HG03108 (cell line): ENCODE results near the gene OPRD1.
"Not testable (repeated sequence)": the region's sequence is repeated elsewhere in the genome, so short reads cannot be mapped to it uniquely, and the experiment has no call there.

ENCODE experiments used
- ATAC-seq: cut with Tn5 transposase; IDR thresholded peaks from one replicate; pipeline ENCODE4 v1.9.1; 2021; ENCODE audit warnings: moderate library complexity; ENCODE audit not compliant: unreplicated experiment

The OPRD1 gene

DNA sequence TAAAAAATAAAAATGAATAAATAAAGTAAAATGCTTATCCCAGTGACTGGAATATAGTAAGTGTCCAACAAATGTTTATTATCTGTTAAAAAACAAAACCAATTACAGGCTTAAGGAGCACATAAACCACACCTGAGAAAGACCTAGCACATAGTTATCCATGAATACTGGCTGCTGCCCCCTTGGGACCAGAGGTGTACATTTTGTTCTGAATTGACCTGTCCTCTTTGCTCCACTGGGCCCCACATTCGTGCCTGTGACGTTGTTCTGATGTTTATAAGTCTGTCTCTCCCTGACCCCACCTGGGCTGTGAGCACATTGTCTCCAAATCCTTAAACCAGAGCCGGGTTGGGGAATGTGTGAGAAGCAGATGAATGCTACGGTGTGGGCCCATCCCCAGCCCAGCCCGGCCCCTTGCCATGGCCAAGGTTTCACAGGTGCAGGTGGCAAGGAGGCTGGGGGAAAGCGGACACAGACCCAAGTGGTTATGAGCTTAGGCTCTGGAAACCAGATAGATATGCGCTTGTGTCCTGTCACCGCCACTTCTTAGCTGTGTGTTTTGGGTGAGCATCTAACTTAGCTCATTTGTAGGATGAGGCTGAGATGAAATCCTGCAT is 29.1 kb downstream of the OPRD1 start:
- ATAC-seq: no peak

- ATAC-seq: no peak
These were observed 34.0 kb downstream of the OPRD1 start for GRCh38 chr1:28845786-28846543.

GRCh38 chr1:28847207-28847606 is 35.2 kb downstream of the OPRD1 start:
- not testable (repeated sequence) for ATAC-seq

GRCh38 chr1:28848416-28848815 is 36.4 kb downstream of the OPRD1 start:
- no peak for ATAC-seq

GRCh38 chr1:28853093-28853742 is 41.2 kb downstream of the OPRD1 start:
- no peak for ATAC-seq

DNA sequence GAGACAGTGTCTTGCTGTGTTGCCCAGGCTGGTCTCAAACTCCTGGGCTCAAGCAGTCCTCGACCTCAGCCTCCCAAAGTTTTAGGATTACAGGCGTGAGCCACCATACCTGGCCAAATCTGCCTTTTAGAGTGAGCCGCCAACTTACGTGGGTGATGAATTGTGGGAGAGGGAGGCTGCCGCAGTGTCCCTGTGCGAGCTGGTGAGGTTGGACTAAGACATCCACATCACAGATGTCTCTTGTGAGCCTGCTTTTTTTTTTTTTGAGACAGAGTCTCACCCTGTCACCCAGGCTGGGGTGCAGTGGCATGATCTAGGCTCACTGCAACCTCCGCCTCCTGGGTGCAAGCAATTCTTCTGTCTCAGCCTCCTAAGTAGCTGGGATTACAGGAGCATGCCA is 42.4 kb downstream of the OPRD1 start:
- ATAC-seq: not testable (repeated sequence)

GRCh38 chr1:28855046-28855445 is 43.1 kb downstream of the OPRD1 start:
- ATAC-seq: no peak

GRCh38 chr1:28855469-28855951 is 43.5 kb downstream of the OPRD1 start:
- no peak for ATAC-seq

DNA sequence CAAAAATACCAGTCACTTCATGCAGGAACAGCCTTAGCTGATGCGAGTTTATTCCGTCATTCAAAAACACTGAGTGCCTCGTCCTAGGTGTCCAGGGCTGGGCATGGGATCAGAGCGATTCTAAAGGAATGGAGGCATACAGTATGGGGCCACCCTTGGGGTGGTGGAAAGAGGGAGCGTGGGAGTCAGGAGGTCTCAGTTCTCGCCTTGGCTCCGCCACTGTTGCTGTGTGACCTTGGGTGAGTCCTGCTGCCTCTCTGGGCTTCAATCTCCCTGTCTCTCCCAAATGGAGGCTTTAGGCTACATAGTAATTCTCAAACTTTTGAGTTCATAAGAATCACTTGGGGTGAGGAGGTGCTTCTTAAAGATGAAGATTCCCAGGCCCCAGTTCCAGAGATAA is 44.0 kb downstream of the OPRD1 start:
- no peak for ATAC-seq

- no peak for ATAC-seq
These were observed 48.5 kb downstream of the OPRD1 start for GRCh38 chr1:28860332-28861073.

DNA sequence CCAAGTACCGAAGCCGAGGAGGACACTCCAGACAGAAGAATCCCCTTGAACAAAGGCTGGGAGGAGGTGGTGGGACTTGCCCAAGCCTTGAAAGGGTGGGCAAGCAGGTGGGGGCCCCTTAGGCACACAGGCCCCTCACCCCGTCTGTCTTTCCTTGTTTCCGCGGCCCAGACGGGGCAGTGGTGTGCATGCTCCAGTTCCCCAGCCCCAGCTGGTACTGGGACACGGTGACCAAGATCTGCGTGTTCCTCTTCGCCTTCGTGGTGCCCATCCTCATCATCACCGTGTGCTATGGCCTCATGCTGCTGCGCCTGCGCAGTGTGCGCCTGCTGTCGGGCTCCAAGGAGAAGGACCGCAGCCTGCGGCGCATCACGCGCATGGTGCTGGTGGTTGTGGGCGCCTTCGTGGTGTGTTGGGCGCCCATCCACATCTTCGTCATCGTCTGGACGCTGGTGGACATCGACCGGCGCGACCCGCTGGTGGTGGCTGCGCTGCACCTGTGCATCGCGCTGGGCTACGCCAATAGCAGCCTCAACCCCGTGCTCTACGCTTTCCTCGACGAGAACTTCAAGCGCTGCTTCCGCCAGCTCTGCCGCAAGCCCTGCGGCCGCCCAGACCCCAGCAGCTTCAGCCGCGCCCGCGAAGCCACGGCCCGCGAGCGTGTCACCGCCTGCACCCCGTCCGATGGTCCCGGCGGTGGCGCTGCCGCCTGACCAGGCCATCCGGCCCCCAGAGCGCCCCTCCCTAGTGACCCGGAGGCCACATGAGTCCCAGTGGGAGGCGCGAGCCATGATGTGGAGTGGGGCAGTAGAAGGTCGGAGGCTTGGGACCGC is 50.8 kb downstream of the OPRD1 start:
- no peak for ATAC-seq

DNA sequence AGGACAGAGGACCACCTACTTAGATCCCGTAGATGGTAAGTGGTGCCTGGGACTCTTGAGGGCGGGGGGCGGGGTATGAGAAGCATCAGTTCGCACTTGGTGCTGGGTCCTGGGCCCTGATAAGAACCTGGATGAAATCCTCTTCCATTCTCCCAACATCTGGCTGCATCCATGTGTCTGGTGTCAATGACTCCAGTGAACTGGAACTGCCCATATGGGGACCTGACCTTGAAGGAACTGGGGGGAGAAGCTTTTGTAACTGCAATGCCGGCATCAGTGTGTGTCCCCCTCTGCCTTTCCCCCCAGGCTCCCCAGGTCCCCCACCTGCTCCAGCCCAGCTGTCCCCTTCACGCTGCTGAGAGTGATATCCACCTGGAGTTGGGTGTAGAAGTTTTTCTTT is 52.7 kb downstream of the OPRD1 start:
- no peak for ATAC-seq

DNA sequence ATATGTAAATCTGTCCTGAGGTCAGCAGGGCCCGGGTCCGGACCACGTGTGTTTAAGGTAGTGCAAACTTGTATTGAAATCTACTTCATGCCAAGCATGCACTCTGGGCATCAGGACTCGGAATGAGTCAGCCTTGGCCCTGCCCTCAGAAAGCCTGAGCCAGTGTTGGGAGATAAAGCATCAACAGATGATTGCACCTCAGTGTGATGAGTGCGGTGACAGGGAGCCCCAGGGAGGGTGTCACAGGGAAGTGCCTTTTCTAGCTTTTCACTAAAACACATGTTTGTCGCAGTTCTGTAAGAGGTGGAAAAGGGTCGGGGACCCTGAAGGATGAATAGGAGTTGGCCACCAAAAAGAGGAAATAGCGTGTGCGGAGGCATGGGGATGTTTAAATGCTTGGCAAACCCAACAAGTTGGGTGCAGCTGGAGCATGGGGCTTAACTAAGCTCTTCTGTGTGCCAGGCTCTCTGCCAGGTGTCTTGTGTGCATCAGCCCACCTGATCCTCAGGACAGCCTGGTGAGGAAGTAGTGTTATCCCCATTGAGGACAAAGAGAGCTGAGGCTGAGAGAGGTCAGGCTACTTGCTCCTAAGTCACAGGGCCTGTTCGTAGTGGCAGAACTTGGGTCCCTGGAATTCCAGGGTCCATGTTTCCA is 54.2 kb downstream of the OPRD1 start:
- ATAC-seq: no peak

GRCh38 chr1:28867850-28868249 is 55.9 kb downstream of the OPRD1 start:
- no peak for ATAC-seq

DNA sequence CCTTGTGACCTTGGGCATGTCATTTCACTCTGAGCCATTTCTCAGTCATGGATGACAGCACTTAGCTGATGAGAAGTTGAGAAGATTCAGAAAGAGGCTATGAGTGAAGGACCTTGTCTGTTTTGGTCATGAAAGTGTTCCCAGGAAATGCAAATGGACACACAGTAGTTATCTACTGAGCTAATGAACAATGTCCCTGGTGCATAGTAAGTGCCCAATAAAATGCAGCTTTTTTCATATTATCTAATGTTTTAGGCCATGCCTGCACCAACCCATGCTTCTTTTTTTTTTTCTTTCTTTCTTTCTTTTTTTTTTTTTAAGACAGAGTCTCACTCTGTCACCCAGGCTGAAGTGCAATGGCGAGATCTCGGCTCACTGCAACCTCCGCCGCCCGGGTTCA is 58.0 kb downstream of the OPRD1 start:
- ATAC-seq: no peak

DNA sequence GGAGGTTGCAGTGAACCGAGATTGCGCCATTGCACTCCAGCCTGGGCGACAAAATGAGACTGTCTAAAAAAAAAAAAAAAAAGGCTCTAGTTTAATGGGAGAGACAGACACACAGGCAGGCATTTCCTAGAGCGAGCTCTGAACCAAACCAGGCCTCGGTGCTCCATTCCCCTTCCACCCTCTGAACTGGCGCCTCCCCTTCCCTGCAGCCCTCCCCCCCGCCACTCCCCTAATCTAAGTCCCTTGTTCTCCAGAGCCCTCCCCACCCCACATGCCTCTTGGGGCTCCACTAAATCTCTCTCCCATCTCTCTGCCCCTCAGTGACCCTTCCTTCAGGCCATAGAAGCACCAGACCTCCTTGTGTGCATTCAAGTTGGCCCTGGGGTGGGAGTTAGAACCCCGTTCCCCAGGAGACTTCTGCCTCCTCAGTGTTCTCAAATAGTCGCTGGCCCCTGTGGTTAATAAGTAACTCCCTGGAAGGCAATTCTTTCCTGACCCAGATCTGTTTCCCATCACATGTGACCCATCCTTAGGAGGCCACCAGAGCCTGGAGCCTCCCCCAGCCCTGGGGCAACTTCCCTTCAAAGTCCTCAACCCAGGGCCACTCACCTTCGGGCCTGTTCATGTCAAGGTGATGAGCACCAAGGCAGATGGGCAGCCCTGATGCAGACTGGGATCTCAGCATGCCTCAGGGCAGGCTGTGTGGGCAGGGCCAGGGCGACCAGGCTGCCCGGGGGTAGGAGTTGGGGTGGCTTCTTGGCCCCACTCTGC is 59.8 kb downstream of the OPRD1 start:
- ATAC-seq: no peak

GRCh38 chr1:28875134-28875533 is 63.2 kb downstream of the OPRD1 start:
- ATAC-seq: not testable (repeated sequence)

GRCh38 chr1:28877132-28877781 is 65.3 kb downstream of the OPRD1 start:
- peak; percentile 54 for ATAC-seq

GRCh38 chr1:28878796-28879195 is 66.8 kb downstream of the OPRD1 start:
- no peak for ATAC-seq
